Epithelial cell of alveolus of lung (primary cell): ENCODE data around the gene OR2Y1. TPM values are rescaled to one million over a fixed set of nuclear protein-coding genes. Genes with fewer than 3 reads are reported as not detected.

ENCODE experiments used
- total RNA-seq: library from RNA; depleted of rRNA; stranded (reverse); fragments of >200 nt; gene quantifications from 2 replicates; pipeline ENCODE4 v1.2.1, GENCODE V29; 2015

OR2Y1 gene, protein sequence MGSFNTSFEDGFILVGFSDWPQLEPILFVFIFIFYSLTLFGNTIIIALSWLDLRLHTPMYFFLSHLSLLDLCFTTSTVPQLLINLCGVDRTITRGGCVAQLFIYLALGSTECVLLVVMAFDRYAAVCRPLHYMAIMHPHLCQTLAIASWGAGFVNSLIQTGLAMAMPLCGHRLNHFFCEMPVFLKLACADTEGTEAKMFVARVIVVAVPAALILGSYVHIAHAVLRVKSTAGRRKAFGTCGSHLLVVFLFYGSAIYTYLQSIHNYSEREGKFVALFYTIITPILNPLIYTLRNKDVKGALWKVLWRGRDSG
- total RNA-seq, result not detected in 2 replicates

DNA sequence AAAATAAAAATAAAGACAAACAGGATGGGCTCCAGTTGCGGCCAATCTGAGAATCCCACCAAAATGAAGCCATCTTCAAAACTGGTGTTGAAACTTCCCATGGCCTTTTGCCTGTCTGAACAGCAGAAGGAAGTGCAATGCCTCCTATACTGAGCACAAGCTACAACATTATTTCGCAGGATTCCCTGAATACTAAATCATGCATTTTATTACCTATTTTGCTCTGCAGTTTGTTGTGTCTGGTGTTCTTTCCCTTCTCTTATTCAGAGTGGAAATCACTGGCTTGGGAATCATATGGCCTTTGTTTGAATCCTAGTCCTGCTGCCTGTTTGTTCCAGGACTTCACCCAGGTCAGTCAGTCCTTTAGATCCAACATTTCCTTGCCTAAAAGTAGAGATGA lies at the start of gene OR2Y1:
Gene OR2Y1 (minus strand): TSS at position 101 of the 400 bp plus-strand sequence. CDS start 0 bp downstream, at position 101.

Other genes starting within 250 kb of the OR2Y1 start
- gene CNOT6, start 245.7 kb downstream of the OR2Y1 start, total RNA-seq, result 11.1 and 20.8 TPM in 2 replicates
- 1.0 TPM in 1 of 2 replicates, not detected in the other for gene SCGB3A1, start 148.6 kb downstream of the OR2Y1 start, total RNA-seq
- 0.88 and 1.9 TPM in 2 replicates for gene FLT4, start 90.5 kb downstream of the OR2Y1 start, total RNA-seq
- 128 and 150 TPM in 2 replicates for gene MGAT1, start 62.7 kb upstream of the OR2Y1 start, total RNA-seq
- 8.0 and 17.3 TPM in 2 replicates for gene ZFP62, start 121.2 kb upstream of the OR2Y1 start, total RNA-seq
- gene BTNL8, start 159.1 kb upstream of the OR2Y1 start, total RNA-seq, result not detected in 2 replicates
- gene BTNL3, start 248.8 kb upstream of the OR2Y1 start, total RNA-seq, result not detected in 2 replicates